Esophagus squamous epithelium (tissue), 4 donors: ENCODE results near the gene UPP2.

ENCODE experiments used
- POLR2A ChIP-seq, 4 donors: fragments of 450-650 bp; IDR thresholded peaks; one replicate each; pipeline ENCODE4 v1.6.1; 2017; ENCODE audit warnings: antibody characterized with exemption in 4 of 4, mild to moderate bottlenecking in 4 of 4, moderate library complexity in 3 of 4
- TF ChIP-seq, protein P1 (sequence below), 6 experiments: fragments of 450-650 bp in 4 of 6; fragments of 200-600 bp in 2 of 6; sonication (generic) in 2 of 6; IDR thresholded peaks; one replicate each; pipeline ENCODE4 v1.5.1; 2016 to 2019; ENCODE audit warnings: antibody characterized with exemption in 6 of 6, mild to moderate bottlenecking in 4 of 6, moderate library complexity in 4 of 6

- TF ChIP-seq, protein P1, sequence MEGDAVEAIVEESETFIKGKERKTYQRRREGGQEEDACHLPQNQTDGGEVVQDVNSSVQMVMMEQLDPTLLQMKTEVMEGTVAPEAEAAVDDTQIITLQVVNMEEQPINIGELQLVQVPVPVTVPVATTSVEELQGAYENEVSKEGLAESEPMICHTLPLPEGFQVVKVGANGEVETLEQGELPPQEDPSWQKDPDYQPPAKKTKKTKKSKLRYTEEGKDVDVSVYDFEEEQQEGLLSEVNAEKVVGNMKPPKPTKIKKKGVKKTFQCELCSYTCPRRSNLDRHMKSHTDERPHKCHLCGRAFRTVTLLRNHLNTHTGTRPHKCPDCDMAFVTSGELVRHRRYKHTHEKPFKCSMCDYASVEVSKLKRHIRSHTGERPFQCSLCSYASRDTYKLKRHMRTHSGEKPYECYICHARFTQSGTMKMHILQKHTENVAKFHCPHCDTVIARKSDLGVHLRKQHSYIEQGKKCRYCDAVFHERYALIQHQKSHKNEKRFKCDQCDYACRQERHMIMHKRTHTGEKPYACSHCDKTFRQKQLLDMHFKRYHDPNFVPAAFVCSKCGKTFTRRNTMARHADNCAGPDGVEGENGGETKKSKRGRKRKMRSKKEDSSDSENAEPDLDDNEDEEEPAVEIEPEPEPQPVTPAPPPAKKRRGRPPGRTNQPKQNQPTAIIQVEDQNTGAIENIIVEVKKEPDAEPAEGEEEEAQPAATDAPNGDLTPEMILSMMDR (IDR thresholded peaks at IDR 0.05): no peak
- TF ChIP-seq POLR2A (IDR thresholded peaks at IDR 0.05): no peak
Observed at GRCh38 chr2:158140201-158140600, 38.5 kb downstream of the UPP2 start.
